Osteocyte (in vitro differentiated cells): ENCODE results near the gene DENND6A. TPM values are rescaled to one million over a fixed set of nuclear protein-coding genes. Genes with fewer than 3 reads are reported as not detected.
A peak's percentile ranks its signal among the peaks of the same experiment; 100 is the strongest.
"Not testable (repeated sequence)": the region's sequence is repeated elsewhere in the genome, so short reads cannot be mapped to it uniquely, and the experiment has no call there.

Source experiments
- DNase-seq: peaks from one replicate; pipeline ENCODE4 v3.0.0; 2021; ENCODE audit warnings: mixed read lengths; ENCODE audit not compliant: unreplicated experiment; ENCODE audit errors: extremely low spot score
- H3K27ac Mint-ChIP-seq: one replicate; pipeline ENCODE4 v1.8.0; 2021; ENCODE audit warnings: mild to moderate bottlenecking, mixed read lengths; ENCODE audit not compliant: unreplicated experiment
- H3K27me3 Mint-ChIP-seq: one replicate; pipeline ENCODE4 v1.8.0; 2021; ENCODE audit warnings: mixed read lengths; ENCODE audit not compliant: unreplicated experiment
- H3K36me3 Mint-ChIP-seq: one replicate; pipeline ENCODE4 v1.8.0; 2021; ENCODE audit warnings: mixed read lengths; ENCODE audit not compliant: unreplicated experiment
- H3K4me1 Mint-ChIP-seq: one replicate; pipeline ENCODE4 v1.8.0; 2021; ENCODE audit warnings: mixed read lengths; ENCODE audit not compliant: unreplicated experiment
- H3K4me3 Mint-ChIP-seq: one replicate; pipeline ENCODE4 v1.8.0; 2021; ENCODE audit warnings: mild to moderate bottlenecking, moderate library complexity, mixed read lengths; ENCODE audit not compliant: unreplicated experiment
- H3K9me3 Mint-ChIP-seq: one replicate; pipeline ENCODE4 v1.8.0; 2021; ENCODE audit warnings: mixed read lengths; ENCODE audit not compliant: unreplicated experiment
- CTCF ChIP-seq: fragments of 200-600 bp; sonication (generic); IDR thresholded peaks from 2 replicates; pipeline ENCODE4 v1.5.0; 2021; ENCODE audit warnings: antibody characterized with exemption, mild to moderate bottlenecking, moderate library complexity
- total RNA-seq: library from RNA; stranded (reverse); gene quantifications from 2 replicates; pipeline ENCODE4 v1.2.1, GENCODE V29; 2021

DENND6A gene
- total RNA-seq, 1 donor from 2014 or later, result 26.2 TPM

DNA sequence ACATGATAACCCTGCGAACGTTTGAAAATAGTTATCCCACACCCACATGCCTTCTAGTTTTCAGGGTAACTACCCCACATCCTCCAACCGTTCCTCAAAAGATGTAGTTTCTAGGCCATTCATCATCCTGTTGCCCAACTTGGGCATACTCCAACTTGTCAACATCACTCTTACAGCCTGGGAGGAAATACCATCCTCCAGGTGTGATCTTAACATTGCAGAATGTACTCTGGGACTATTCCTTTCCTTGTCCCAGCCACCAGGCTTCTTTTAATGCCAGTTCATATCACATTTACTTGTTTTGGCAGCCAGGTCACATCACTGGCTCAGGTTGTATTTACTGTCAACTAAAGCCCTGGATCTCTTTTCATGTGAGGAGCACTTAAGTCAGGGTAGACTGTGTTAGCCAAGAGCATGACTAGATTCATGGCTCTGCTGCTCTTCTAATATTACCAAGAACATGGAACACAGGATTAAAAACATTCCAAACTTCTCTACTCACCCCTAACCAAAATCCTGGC lies 4.0 kb upstream of the DENND6A start:
- no peaks in the 10 kb centered on the region for H3K9me3 Mint-ChIP-seq
- peaks cover 5% of the 10 kb centered on the region for H3K4me1 Mint-ChIP-seq
- no peaks in the 10 kb centered on the region for H3K36me3 Mint-ChIP-seq
- no peak for TF ChIP-seq CTCF
- H3K27me3 Mint-ChIP-seq, result peaks cover 2% of the 10 kb centered on the region
- peak; percentile 15 for DNase-seq
- H3K4me3 Mint-ChIP-seq, result no peak overlapping the region
- H3K27ac Mint-ChIP-seq, result no peak overlapping the region

GRCh38 chr3:57694146-57694545 lies 1.3 kb upstream of the DENND6A start:
- H3K27me3 Mint-ChIP-seq, result peaks cover 2% of the 10 kb centered on the region

GRCh38 chr3:57692133-57692395 lies 813 bp downstream of the DENND6A start:
- Mint-ChIP-seq H3K4me1 (peaks cover 37% of the 10 kb centered on the region), H3K27ac (peak overlapping the region; percentile 91), H3K4me3 (peak overlapping the region; percentile 89)
- H3K36me3 Mint-ChIP-seq, H3K27me3 Mint-ChIP-seq, H3K9me3 Mint-ChIP-seq, DNase-seq: not testable (repeated sequence)

More at GRCh38 chr3:57694146-57694545, 1.3 kb upstream of the DENND6A start:
- DNase-seq, result peak; percentile 27
- no peak for TF ChIP-seq CTCF
- Mint-ChIP-seq H3K27ac (no peak overlapping the region), H3K36me3 (no peaks in the 10 kb centered on the region), H3K4me1 (peaks cover 29% of the 10 kb centered on the region), H3K4me3 (peak overlapping the region; percentile 89), H3K9me3 (no peaks in the 10 kb centered on the region)

- peak; percentile 46 for DNase-seq
- Mint-ChIP-seq H3K27me3 (no peaks in the 10 kb centered on the region), H3K4me1 (peaks cover 37% of the 10 kb centered on the region), H3K9me3 (no peaks in the 10 kb centered on the region), H3K36me3 (peaks cover 4% of the 10 kb centered on the region), H3K4me3 (peak overlapping the region; percentile 89), H3K27ac (peak overlapping the region; percentile 91)
- no peak for TF ChIP-seq CTCF
These were observed 1.3 kb downstream of the DENND6A start for GRCh38 chr3:57691411-57692132.

DNA sequence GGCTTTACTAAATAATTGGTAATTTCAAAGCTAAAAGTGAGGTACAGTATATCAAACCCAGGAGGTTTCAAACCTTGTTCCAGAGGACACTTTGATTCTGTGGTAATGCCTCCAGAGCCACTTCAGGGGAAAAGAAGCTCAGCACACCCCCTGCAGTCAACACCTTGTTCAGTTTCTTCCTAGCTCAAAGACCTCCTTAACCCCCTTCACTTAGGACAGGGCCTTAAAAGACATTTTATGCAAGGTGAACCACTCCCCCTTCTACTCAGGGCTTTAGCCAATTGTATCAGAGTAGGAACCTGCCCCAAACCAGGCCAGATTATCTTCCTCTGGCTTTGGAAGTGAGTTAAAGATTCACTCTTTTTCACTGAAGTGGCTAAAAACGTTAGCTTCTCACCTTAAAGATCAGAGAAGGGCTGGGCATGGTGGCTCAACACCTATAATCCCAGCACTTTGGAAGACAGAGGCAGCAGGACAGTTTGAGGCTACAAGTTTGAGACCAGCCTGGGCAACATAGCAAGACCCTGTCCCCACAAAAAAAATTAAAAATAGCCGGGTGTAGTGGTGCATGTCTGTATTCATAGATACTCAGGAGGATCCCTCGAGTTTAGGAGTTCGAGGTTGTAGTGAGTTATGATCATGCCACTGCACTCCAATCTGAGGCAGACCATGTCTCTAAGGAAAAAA lies 3.4 kb downstream of the DENND6A start:
- no peak overlapping the region for H3K27ac Mint-ChIP-seq
- no peak overlapping the region for H3K4me3 Mint-ChIP-seq
- no peaks in the 10 kb centered on the region for H3K27me3 Mint-ChIP-seq
- DNase-seq, result peak; percentile 13
- no peaks in the 10 kb centered on the region for H3K9me3 Mint-ChIP-seq
- H3K4me1 Mint-ChIP-seq, result peaks cover 37% of the 10 kb centered on the region
- H3K36me3 Mint-ChIP-seq, result peaks cover 4% of the 10 kb centered on the region
- TF ChIP-seq CTCF, result no peak
